HepG2 (cell line): Measurements from ENCODE around the gene LCN2. TPM values are rescaled to one million over a fixed set of nuclear protein-coding genes. Genes with fewer than 3 reads are reported as not detected.

ENCODE experiments used
- DBP ChIP-seq: sonication (generic); formaldehyde crosslinking; IDR thresholded peaks from 2 replicates; pipeline ENCODE4 v1.4.0; 2020; ENCODE audit warnings: missing genetic modification reagents; ENCODE audit errors: not compliant biosample characterization
- IRX3 ChIP-seq: sonication (generic); formaldehyde crosslinking; IDR thresholded peaks from 2 replicates; pipeline ENCODE4 v1.8.1; 2023; ENCODE audit warnings: mild to moderate bottlenecking, low read depth, missing genetic modification reagents, borderline replicate concordance
- KLF12 ChIP-seq: sonication (generic); formaldehyde crosslinking; IDR thresholded peaks from 2 replicates; pipeline ENCODE4 v1.4.0; 2020; ENCODE audit warnings: missing genetic modification reagents, borderline replicate concordance
- RAD21 ChIP-seq: fragments of 450-650 bp; formaldehyde crosslinking; IDR thresholded peaks from 2 replicates; pipeline ENCODE4 v1.5.0; 2020; ENCODE audit warnings: mild to moderate bottlenecking
- RBM39 ChIP-seq: fragments of 200-400 bp; formaldehyde crosslinking; IDR thresholded peaks from one replicate; pipeline ENCODE4 v1.6.1; 2018; ENCODE audit warnings: antibody characterized with exemption, mild to moderate bottlenecking, low read depth, low read length; ENCODE audit not compliant: poor library complexity, severe bottlenecking
- TBX2 ChIP-seq: sonication (generic); formaldehyde crosslinking; IDR thresholded peaks from 2 replicates; pipeline ENCODE4 v1.5.0; 2020; ENCODE audit warnings: missing genetic modification reagents, mild to moderate bottlenecking, borderline replicate concordance
- TERF1 ChIP-seq: sonication (generic); formaldehyde crosslinking; IDR thresholded peaks from 2 replicates; pipeline ENCODE4 v1.8.0; 2022; ENCODE audit warnings: mild to moderate bottlenecking, missing genetic modification reagents, moderate library complexity
- YEATS2 ChIP-seq: sonication (generic); formaldehyde crosslinking; IDR thresholded peaks from 2 replicates; pipeline ENCODE4 v1.4.0; 2020; ENCODE audit warnings: missing genetic modification reagents, borderline replicate concordance
- ZC3H13 ChIP-seq: sonication (generic); formaldehyde crosslinking; IDR thresholded peaks from 2 replicates; pipeline ENCODE4 v1.8.1; 2023; ENCODE audit warnings: mild to moderate bottlenecking, missing genetic modification reagents, moderate library complexity
- ZFP91 ChIP-seq: sonication (generic); formaldehyde crosslinking; IDR thresholded peaks from 2 replicates; pipeline ENCODE4 v1.9.0; 2022; ENCODE audit warnings: missing genetic modification reagents, mild to moderate bottlenecking, borderline replicate concordance
- ZNF562 ChIP-seq: sonication (generic); formaldehyde crosslinking; IDR thresholded peaks from 2 replicates; pipeline ENCODE4 v1.8.0; 2022; ENCODE audit warnings: missing genetic modification reagents, borderline replicate concordance
- ZNF703 ChIP-seq: sonication (generic); formaldehyde crosslinking; IDR thresholded peaks from 2 replicates; pipeline ENCODE4 v1.5.1; 2020; ENCODE audit warnings: missing genetic modification reagents, mild to moderate bottlenecking, moderate library complexity, borderline replicate concordance
- polyA plus RNA-seq, 8 experiments: library from polyadenylated mRNA; depleted of rRNA in 3 of 8; stranded (reverse) in 7 of 8; unstranded in 1 of 8; fragments of >200 nt; fragmentation: Illumina TruSeq in 4 of 8; extraction: Trizol in 4 of 8; gene quantifications; 2 replicates each; pipeline versions ENCODE4 v1.2.1 to v1.2.3, GENCODE V29; 2011 to 2016; ENCODE audit warnings: low read depth in 4 of 8, missing spikeins in 1 of 8, mixed read lengths in 1 of 8; ENCODE audit not compliant: insufficient read depth in 1 of 8
- total RNA-seq, 5 experiments: library from RNA; depleted of rRNA; stranded (reverse); fragments of >200 nt; fragmentation: Illumina TruSeq; extraction: Trizol; gene quantifications; 2 replicates each; pipeline ENCODE4 v1.2.3, GENCODE V29; 2016; ENCODE audit warnings: low read depth in 1 of 5

Gene LCN2
- total and polyA plus RNA-seq, 2 of the 13 experiments (the other 11 are each of a cell fraction or from before 2014, with no cell fraction given), result 0.38 to 1.4 TPM

GRCh38 chr9:128191406-128192046 is 42.3 kb downstream of the LCN2 start, which contains the start of gene CIZ1 (continued):
- TF ChIP-seq DBP (CRISPR knock-in tag) (no peak), ZC3H13 (CRISPR knock-in tag) (0 out of 2 replicates have a peak, but pooled peaks have one; percentile 52), RAD21 (CRISPR knock-in tag) (peak; percentile 61), IRX3 (CRISPR knock-in tag) (no peak), TERF1 (no peak), TBX2 (CRISPR knock-in tag) (peak; percentile 57), RBM39 (peak; percentile 91), ZNF562 (CRISPR knock-in tag) (no peak), ZFP91 (CRISPR knock-in tag) (peak; percentile 88), KLF12 (no peak; the same call in 1 of the 2 replicates), ZNF703 (CRISPR knock-in tag) (peak; percentile 81), YEATS2 (CRISPR knock-in tag) (peak; percentile 55)
